Muscle of back (tissue), 11 donors: ENCODE measurements around the gene NMRK1. TPM values are rescaled to one million over a fixed set of nuclear protein-coding genes. Genes with fewer than 3 reads are reported as not detected.

Experiments used
- DNase-seq, 3 donors: peaks; one replicate each; pipeline versions ENCODE4 v3.0.0 to v3.0.0-alpha.2; 2013
- polyA plus RNA-seq, 10 donors: library from polyadenylated mRNA; unstranded; fragments of 120-200 nt; gene quantifications; one replicate each; pipeline ENCODE4 v1.2.1, GENCODE V29; 2013; ENCODE audit not compliant: insufficient read length in 10 of 10

The NMRK1 gene
- polyA plus RNA-seq, 10 donors, result 10.7 to 24.9 (median 16.8) TPM

DNA sequence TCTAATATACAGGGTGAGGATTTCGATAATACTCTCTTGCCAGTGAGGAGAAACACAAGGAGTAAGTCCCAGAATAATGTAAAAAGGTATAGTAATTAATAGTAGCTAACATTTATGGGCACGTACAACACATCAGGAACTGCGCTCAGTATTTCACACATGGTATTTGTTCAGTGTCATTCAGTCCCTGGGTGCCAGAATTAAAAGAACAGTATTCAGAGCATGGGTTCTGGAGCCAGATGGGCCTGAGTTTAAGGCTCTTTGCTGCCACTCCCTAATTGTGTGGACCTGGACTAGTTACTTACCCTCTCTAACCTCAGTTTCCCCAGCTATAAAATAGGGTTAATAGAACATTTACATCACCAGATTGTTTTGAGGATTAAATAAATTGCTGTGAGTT lies 16.7 kb upstream of the NMRK1 start:
- no peak for DNase-seq

DNA sequence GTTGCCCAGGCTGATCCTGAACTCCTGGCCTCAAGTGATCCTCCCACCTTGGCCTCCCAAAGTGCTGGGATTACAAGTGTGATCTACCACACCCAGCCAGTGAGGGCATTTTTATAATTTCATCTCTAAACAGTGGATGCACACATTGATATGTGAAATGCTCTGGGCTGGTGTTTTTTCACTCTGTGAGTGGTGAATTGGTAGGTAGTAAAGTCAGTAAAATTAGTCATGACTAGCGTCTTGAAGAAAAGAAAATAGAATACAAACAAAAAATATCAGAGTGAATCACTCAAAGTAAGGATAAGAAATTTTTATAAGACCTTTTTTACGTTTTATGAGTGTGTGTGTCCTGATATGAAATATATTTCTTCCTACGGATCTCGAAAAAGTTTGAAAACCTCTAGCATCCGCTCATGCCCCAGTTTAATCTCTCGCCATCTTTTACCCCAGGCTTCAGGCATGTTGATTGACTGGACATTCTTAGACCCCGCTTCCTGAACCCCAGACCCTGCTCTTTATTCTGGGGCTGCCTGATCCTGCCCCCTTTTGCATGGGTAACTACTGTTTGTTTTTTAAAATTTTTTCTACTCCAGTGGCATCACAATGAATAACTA lies 14.3 kb upstream of the NMRK1 start:
- DNase-seq, result no peak

- no peak for DNase-seq
These were observed 13.1 kb upstream of the NMRK1 start for GRCh38 chr9:75101004-75101588.

DNA sequence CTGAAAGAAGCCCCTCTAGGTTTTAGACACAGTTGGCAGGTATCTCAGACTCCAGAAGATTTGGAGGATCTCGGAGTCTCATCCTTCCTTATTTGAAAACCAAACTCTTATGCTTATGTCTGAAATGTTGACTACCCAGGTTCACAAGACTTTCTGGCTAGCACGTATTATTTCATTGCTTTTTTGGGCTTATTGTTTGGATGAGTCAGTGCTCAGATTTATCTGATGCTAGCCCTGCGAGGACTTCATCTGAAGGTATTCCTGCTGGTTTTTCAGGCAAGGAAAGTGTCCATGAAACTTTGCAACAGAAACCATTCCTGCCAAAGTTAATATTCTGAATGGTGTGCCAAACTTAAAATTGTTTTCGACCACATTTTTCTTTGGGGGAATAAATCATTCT lies 8.8 kb upstream of the NMRK1 start:
- DNase-seq, result no peak

DNA sequence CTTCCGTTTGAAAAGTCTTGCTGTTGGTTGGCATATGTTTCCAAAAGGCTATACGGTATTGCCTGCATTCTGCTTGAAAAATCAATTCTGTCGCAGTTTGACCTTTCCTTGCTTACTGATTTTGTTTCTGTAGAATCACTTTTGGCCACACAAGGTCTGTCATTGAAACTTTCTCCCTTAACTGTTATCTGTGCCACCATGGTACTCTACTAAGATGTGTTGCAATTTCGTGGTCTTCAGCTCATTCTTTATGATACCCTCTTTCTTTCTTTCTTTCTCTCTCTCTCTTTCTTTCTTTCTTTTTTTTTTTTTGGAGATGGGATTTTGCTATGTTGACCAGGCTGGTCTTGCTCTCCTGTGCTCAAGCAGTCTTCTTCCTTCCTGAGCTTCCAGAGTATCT lies 4.8 kb upstream of the NMRK1 start:
- no peak for DNase-seq

GRCh38 chr9:75090579-75090978 lies 2.6 kb upstream of the NMRK1 start:
- no peak for DNase-seq

GRCh38 chr9:75089373-75089766 lies 1.4 kb upstream of the NMRK1 start:
- no peak for DNase-seq

DNA sequence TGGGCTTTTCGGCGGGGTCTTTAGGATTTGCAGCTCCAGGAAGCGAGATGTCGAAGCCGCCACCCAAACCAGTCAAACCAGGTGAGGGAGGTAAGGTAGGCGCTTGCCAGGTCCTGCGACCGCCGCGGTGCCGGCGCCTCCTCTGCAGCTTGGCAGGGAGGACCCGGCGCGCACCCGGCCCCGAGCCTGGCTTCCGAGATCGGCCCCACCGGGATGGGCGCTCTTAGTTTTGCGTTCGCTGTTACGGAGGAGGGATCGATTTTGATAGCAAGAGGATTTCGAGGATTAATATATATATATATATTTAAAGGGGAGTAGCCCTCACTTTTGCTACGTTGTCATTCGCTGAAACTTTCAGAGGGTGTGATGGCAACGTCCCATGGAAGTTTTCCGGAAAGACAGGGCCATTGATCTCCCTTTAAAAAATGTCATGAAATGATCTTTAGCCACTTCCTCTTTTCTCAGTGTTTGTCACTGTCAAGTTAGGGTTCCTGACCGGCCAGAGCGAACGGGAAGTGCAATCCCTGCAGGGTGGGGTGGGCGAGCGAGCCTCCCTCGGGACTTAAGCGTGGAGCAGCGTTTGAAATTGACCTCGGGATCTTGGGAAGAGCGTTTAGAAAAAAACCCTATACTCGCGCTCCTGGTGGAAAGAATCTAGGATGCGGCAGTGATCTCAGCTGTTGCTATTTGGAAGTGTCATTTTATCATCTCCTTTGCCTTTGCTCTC lies 854 bp upstream of the NMRK1 start:
- DNase-seq, result peak; percentile 52 to 86 (median 68)

- peak; percentile 45 to 69 (median 60) for DNase-seq
These were observed 599 bp downstream of the NMRK1 start for GRCh38 chr9:75087289-75087823.

DNA sequence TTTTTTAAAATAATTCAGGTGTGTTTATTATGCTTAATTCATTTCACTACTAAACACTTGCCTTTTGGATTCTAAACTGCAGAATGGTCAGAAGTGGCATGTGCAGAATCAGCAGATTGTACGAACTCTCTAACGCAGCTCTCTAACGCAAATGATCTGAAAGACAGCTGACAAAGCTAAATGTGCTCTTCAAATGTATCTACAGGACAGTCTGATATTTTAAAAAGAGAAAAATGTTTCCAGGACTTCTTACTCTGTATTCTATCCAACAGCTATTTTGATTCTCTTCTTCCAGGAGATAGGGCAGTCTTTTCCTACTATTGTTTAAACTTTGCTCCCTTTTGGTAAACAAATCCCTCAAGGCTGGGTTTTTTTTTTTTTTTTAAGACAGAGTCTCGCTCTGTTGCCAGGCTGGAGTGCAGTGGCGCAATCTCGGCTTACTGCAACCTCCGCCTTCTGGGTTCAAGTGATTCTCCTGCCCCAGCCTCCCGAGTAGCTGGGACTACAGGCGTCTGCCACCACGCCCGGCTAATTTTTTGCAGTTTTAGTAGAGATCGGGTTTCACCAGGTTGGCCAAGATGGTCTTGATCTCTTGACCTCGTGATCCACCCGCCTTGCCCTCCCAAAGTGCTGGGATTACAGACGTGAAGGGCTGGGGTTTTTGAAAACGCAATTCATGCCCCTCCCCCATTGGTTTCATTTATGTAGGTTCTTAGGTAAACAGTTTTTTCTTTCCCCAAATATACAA lies 1.2 kb downstream of the NMRK1 start:
- no peak for DNase-seq

- DNase-seq, result no peak
These were observed 2.3 kb downstream of the NMRK1 start for GRCh38 chr9:75085640-75086039.

DNA sequence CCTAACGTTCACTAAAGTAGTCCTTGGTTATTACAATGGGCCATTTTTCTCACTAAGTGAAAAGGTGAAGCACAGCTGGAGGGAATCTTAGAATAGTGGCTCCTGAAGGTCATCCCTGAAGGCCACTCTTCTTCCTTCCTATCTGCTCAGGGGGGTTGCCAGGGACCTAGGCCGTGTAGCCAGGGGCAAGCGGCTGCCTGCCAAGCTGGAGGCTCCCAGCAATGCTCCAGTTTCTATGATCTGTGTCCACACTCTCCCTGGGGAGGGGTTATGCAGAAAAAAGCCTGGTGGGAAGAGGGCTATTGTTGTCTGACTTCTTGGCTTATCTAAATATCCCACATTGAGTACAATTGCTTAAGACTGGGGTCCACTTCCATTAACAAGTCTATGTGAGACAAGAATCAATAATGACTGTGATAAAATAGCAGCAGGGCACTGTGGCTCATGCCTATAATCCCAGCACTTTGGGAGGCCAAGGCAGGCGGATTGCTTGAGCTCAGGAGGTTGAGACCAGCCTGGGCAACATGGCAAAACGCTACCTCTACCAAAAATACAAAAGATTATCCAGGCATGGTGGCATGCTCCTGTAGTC lies 3.8 kb downstream of the NMRK1 start:
- DNase-seq, result no peak

DNA sequence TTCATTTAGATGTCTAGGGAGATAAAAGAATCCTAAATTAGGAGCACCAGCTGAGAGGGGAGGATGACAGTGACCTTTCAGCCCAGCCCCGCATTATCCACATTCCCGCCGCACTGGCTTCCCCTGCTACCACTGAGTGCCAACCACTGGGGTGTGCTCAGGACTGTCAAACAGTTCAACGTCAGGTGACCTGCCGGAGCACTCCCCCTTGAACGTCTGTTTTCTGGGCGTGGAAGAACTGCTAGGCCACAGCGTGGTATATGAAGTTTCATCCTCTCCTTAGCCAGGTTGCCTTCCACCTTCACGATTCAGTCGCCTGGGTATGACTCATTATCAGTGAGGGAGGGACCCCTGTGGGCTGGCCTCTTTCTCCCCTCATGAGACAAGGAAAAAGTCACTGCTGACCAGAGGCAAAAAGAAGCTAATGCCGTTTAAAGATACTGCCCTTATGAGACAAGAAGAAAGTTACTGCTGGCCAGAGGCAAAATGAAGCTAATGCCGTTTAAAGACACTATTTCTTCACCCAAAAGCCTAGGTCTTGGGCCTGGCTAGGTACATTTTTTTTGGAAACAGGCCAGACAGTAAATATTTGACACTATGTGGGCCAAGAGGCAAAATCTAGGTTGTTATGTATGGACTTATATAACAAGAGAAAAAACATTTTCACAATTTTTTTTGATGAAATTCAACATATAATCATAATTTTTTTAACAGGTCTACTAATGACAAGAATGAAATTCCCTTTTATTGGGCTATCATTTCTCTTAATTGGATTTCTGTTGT lies 4.6 kb downstream of the NMRK1 start:
- no peak for DNase-seq

GRCh38 chr9:75081632-75082031 lies 6.3 kb downstream of the NMRK1 start:
- DNase-seq, result no peak

DNA sequence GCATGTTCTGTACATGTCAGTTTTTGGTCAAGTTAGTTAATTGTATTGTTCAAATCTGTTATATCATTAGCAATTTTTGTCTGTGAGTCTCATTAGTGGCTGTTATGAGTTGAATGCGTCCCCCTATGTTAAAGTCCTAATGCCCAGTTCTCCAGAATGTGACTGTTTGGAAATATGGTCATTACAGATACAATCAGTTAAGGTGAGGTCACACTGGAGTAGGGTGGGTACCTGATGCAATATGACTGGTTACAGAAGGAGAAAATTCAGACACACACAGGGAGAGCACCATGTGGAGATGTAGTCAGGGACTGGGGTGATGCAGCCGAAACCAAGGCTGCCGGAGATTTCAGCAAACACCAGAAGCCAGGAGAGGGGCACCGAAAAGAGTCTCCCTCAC lies 15.1 kb downstream of the NMRK1 start:
- DNase-seq, result no peak

- no peak for DNase-seq
These were observed 16.3 kb downstream of the NMRK1 start for GRCh38 chr9:75071530-75072122.

DNA sequence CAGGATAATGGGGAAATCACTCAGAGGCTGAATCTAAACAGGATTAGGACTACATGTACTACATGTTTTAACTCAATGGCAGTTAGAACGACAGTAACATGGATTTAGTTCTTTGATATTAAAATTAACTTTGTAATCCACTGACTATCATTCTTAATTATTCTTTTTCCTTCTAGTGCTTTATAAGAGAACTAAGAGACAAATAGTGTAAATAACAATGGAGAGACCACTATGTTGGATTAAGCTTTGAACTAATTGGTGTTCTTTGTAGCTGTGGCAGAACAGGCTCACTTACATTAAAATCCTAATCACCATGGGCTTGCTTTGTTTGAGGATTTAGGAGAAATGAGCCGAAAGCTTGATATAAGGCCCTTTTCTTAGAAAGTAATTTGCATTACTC lies 18.8 kb downstream of the NMRK1 start:
- DNase-seq, result no peak

DNA sequence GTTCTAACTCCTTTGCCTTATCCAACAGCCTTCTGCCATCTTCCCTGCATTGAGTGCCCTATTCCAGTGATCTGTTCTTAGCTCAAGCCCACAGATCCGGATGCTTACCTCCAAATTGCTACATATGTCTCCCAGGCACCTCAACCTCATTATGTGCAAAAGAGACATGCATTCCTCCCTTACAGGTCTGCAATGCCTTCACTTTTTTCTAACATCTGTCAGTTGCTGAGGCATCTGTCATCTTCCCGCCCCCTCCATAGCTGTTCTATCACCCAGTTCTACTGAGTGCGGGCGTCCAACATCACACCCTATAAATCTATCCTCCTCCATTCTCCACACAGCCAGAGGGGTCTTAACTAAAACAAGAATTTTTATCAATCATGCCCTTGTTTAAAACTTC lies 20.1 kb downstream of the NMRK1 start:
- DNase-seq, result no peak

GRCh38 chr9:75065510-75065909 lies 22.4 kb downstream of the NMRK1 start:
- no peak for DNase-seq

DNA sequence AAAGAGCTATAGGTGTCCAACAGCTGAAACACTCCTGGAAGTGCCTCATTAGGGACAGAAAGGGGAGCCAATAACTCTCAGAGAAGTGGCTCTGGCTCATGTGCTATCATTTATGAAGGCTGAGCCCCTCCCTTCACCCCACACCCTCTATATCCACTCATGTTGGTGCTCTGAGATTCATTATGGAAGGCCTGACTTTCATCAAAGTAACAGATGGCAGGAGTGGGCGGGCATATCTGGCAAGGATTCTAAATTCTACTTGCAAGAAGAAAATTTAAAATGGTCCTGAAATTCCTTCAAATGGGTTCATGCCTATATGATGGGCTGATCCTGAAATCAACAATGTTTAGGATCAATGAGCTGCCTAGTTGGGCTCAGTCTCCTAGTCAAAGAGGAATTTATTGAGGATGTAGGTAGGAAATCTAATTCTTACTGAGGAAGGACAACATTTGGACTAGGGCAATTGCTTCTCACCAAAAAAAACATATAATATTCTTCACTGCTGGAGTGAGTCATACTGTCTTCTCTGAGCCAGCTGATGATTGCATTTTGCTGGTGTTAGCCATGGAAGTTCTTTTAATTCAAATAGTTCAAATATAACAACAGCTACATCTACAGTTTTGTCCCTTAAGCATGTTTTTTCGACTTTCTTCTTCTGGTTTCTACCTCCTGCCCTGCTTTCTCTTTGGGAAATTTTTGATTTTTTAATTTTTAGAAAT lies 23.5 kb downstream of the NMRK1 start:
- no peak for DNase-seq
